HepG2 (cell line): ENCODE results near the gene NUBP2. TPM values are rescaled to one million over a fixed set of nuclear protein-coding genes. Genes with fewer than 3 reads are reported as not detected.

Experiments
- AKAP8 ChIP-seq: sonication (generic); formaldehyde crosslinking; IDR thresholded peaks from 2 replicates; pipeline ENCODE4 v1.5.1; 2020; ENCODE audit warnings: mild to moderate bottlenecking, missing genetic modification reagents
- CCDC6 ChIP-seq: sonication (generic); formaldehyde crosslinking; IDR thresholded peaks from 2 replicates; pipeline ENCODE4 v1.8.1; 2022; ENCODE audit warnings: mild to moderate bottlenecking, missing genetic modification reagents, moderate library complexity
- CENPT ChIP-seq: sonication (generic); formaldehyde crosslinking; IDR thresholded peaks from 2 replicates; pipeline ENCODE4 v1.8.0; 2022; ENCODE audit warnings: low read depth, mild to moderate bottlenecking, moderate library complexity, missing genetic modification reagents
- CSRNP2 ChIP-seq: sonication (generic); formaldehyde crosslinking; conservative IDR thresholded peaks from 2 replicates; pipeline ENCODE4 v1.8.0; 2022; ENCODE audit warnings: low read depth, missing genetic modification reagents
- EEA1 ChIP-seq: sonication (generic); formaldehyde crosslinking; IDR thresholded peaks from 2 replicates; pipeline ENCODE4 v1.5.1; 2020; ENCODE audit warnings: mild to moderate bottlenecking, missing genetic modification reagents, borderline replicate concordance
- HDAC2 ChIP-seq: sonication (generic); formaldehyde crosslinking; IDR thresholded peaks from 2 replicates; pipeline ENCODE4 v1.4.0; 2020; ENCODE audit warnings: missing genetic modification reagents
- HDAC6 ChIP-seq: fragments of 200-600 bp; sonication (generic); IDR thresholded peaks from 2 replicates; pipeline ENCODE4 v1.7.0; 2017; ENCODE audit warnings: mild to moderate bottlenecking, antibody characterized with exemption, low read length, low read depth
- HNRNPLL ChIP-seq: fragments of 200-400 bp; formaldehyde crosslinking; IDR thresholded peaks from 2 replicates; pipeline ENCODE4 v1.6.1; 2017; ENCODE audit warnings: mild to moderate bottlenecking, low read depth, low read length; ENCODE audit not compliant: poor library complexity, severe bottlenecking
- IKZF5 ChIP-seq: IDR thresholded peaks from 2 replicates; pipeline ENCODE4 v1.6.1; 2018; ENCODE audit warnings: missing genetic modification reagents, mild to moderate bottlenecking, missing compliant biosample characterization
- IRF2 ChIP-seq: IDR thresholded peaks from 2 replicates; pipeline ENCODE4 v1.6.1; 2018; ENCODE audit warnings: missing genetic modification reagents, missing compliant biosample characterization
- MLLT10 ChIP-seq: sonication (generic); formaldehyde crosslinking; IDR thresholded peaks from 2 replicates; pipeline ENCODE4 v1.4.0; 2020; ENCODE audit warnings: missing genetic modification reagents
- MLXIP ChIP-seq: sonication (generic); formaldehyde crosslinking; IDR thresholded peaks from 2 replicates; pipeline ENCODE4 v1.9.0; 2021; ENCODE audit warnings: missing genetic modification reagents, borderline replicate concordance
- MXD4 ChIP-seq: IDR thresholded peaks from 2 replicates; pipeline ENCODE4 v1.6.1; 2016; ENCODE audit warnings: mild to moderate bottlenecking, missing biosample characterization, missing genetic modification reagents
- NFE2L1 ChIP-seq: sonication (generic); formaldehyde crosslinking; IDR thresholded peaks from 2 replicates; pipeline ENCODE4 v1.4.0; 2020; ENCODE audit warnings: missing genetic modification reagents, mild to moderate bottlenecking, borderline replicate concordance
- NR2F1 ChIP-seq, 2 experiments: fragments of 450-650 bp in 1 of 2; formaldehyde crosslinking in 1 of 2; IDR thresholded peaks; 2 replicates each; pipeline versions ENCODE4 v1.5.0 to v1.6.1; 2016 to 2020; ENCODE audit warnings: mild to moderate bottlenecking in 1 of 2, missing compliant biosample characterization in 1 of 2, missing genetic modification reagents in 1 of 2, moderate library complexity in 1 of 2
- PTBP1 ChIP-seq: fragments of 200-400 bp; formaldehyde crosslinking; IDR thresholded peaks from 2 replicates; pipeline ENCODE4 v1.6.1; 2018; ENCODE audit warnings: low read length, low read depth; ENCODE audit not compliant: poor library complexity, severe bottlenecking
- SCMH1 ChIP-seq: sonication (generic); formaldehyde crosslinking; IDR thresholded peaks from 2 replicates; pipeline ENCODE4 v1.9.0; 2021; ENCODE audit warnings: missing genetic modification reagents, mild to moderate bottlenecking, borderline replicate concordance
- THAP8 ChIP-seq: sonication (generic); formaldehyde crosslinking; IDR thresholded peaks from 2 replicates; pipeline ENCODE4 v1.5.1; 2020; ENCODE audit warnings: missing genetic modification reagents, mild to moderate bottlenecking, borderline replicate concordance
- ZIK1 ChIP-seq: sonication (generic); formaldehyde crosslinking; IDR thresholded peaks from 2 replicates; pipeline ENCODE4 v1.5.0; 2020; ENCODE audit warnings: mild to moderate bottlenecking, low read depth, missing genetic modification reagents, borderline replicate concordance
- ZNF234 ChIP-seq: sonication (generic); formaldehyde crosslinking; conservative IDR thresholded peaks from 2 replicates; pipeline ENCODE4 v1.5.1; 2020; ENCODE audit warnings: mild to moderate bottlenecking, missing genetic modification reagents
- ZNF331 ChIP-seq: sonication (generic); formaldehyde crosslinking; IDR thresholded peaks from 2 replicates; pipeline ENCODE4 v1.4.0; 2020; ENCODE audit warnings: missing genetic modification reagents
- ZNF446 ChIP-seq: sonication (generic); formaldehyde crosslinking; IDR thresholded peaks from 2 replicates; pipeline ENCODE4 v1.5.0; 2020; ENCODE audit warnings: mild to moderate bottlenecking, missing genetic modification reagents
- ZNF543 ChIP-seq: sonication (generic); formaldehyde crosslinking; IDR thresholded peaks from 2 replicates; pipeline ENCODE4 v1.4.0; 2020; ENCODE audit warnings: mild to moderate bottlenecking, missing genetic modification reagents
- ZNF550 ChIP-seq: sonication (generic); formaldehyde crosslinking; IDR thresholded peaks from 2 replicates; pipeline ENCODE4 v1.4.0; 2020; ENCODE audit warnings: mild to moderate bottlenecking, missing genetic modification reagents, borderline replicate concordance
- ZNF607 ChIP-seq: sonication (generic); formaldehyde crosslinking; IDR thresholded peaks from 2 replicates; pipeline ENCODE4 v1.5.1; 2020; ENCODE audit warnings: missing genetic modification reagents, mild to moderate bottlenecking, borderline replicate concordance
- polyA plus RNA-seq, 8 experiments: library from polyadenylated mRNA; depleted of rRNA in 3 of 8; stranded (reverse) in 7 of 8; unstranded in 1 of 8; fragments of >200 nt; fragmentation: Illumina TruSeq in 4 of 8; extraction: Trizol in 4 of 8; gene quantifications; 2 replicates each; pipeline versions ENCODE4 v1.2.1 to v1.2.3, GENCODE V29; 2011 to 2016; ENCODE audit warnings: low read depth in 4 of 8, missing spikeins in 1 of 8, mixed read lengths in 1 of 8; ENCODE audit not compliant: insufficient read depth in 1 of 8
- total RNA-seq, 5 experiments: library from RNA; depleted of rRNA; stranded (reverse); fragments of >200 nt; fragmentation: Illumina TruSeq; extraction: Trizol; gene quantifications; 2 replicates each; pipeline ENCODE4 v1.2.3, GENCODE V29; 2016; ENCODE audit warnings: low read depth in 1 of 5

The NUBP2 gene
- total and polyA plus RNA-seq, 2 of the 13 experiments (the other 11 are each of a cell fraction or from before 2014, with no cell fraction given), result 25.7 to 61.5 TPM

GRCh38 chr16:1772362-1772907 is 10.3 kb upstream of the NUBP2 start, which contains the start of gene EME2 (continued):
- no peak for TF ChIP-seq CSRNP2 (CRISPR knock-in tag)
- TF ChIP-seq IRF2 (CRISPR knock-in tag), result 0 out of 2 replicates have a peak, but pooled peaks have one; percentile 11
- no peak for TF ChIP-seq MXD4 (CRISPR knock-in tag)
- no peak for TF ChIP-seq CENPT (CRISPR knock-in tag)
- TF ChIP-seq PTBP1, result no peak
- no peak for TF ChIP-seq AKAP8 (CRISPR knock-in tag)
- no peak for TF ChIP-seq MLLT10
- 0 out of 2 replicates have a peak, but pooled peaks have one; percentile 24 for TF ChIP-seq ZNF550 (CRISPR knock-in tag)
- TF ChIP-seq NR2F1 (CRISPR knock-in tag; IDR thresholded peaks at IDR 0.05), result no peak
- 0 out of 2 replicates have a peak, but pooled peaks have one; percentile 53 for TF ChIP-seq ZNF234
- no peak for TF ChIP-seq CCDC6 (CRISPR knock-in tag)
- no peak for TF ChIP-seq ZNF331 (CRISPR knock-in tag)
- peak; percentile 52; the same call in 1 of the 2 replicates for TF ChIP-seq EEA1 (CRISPR knock-in tag)
- TF ChIP-seq NFE2L1 (CRISPR knock-in tag), result peak; percentile 60; the same call in 1 of the 2 replicates
- TF ChIP-seq HNRNPLL, result peak; percentile 19
- TF ChIP-seq HDAC2, result no peak
- TF ChIP-seq ZNF543, result no peak
- no peak for TF ChIP-seq HDAC6
- no peak for TF ChIP-seq SCMH1 (CRISPR knock-in tag)
- no peak for TF ChIP-seq ZIK1 (CRISPR knock-in tag)
- TF ChIP-seq MLXIP (CRISPR knock-in tag), result no peak
- no peak for TF ChIP-seq THAP8 (CRISPR knock-in tag)
- no peak for TF ChIP-seq IKZF5
- no peak for TF ChIP-seq ZNF446
- peak; percentile 14; the same call in 1 of the 2 replicates for TF ChIP-seq ZNF607 (CRISPR knock-in tag)
